ENCODE data around the gene STARD13.

- TF ChIP-seq, protein P1, sequence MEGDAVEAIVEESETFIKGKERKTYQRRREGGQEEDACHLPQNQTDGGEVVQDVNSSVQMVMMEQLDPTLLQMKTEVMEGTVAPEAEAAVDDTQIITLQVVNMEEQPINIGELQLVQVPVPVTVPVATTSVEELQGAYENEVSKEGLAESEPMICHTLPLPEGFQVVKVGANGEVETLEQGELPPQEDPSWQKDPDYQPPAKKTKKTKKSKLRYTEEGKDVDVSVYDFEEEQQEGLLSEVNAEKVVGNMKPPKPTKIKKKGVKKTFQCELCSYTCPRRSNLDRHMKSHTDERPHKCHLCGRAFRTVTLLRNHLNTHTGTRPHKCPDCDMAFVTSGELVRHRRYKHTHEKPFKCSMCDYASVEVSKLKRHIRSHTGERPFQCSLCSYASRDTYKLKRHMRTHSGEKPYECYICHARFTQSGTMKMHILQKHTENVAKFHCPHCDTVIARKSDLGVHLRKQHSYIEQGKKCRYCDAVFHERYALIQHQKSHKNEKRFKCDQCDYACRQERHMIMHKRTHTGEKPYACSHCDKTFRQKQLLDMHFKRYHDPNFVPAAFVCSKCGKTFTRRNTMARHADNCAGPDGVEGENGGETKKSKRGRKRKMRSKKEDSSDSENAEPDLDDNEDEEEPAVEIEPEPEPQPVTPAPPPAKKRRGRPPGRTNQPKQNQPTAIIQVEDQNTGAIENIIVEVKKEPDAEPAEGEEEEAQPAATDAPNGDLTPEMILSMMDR (IDR thresholded peaks at IDR 0.05): no peak
- TF ChIP-seq EZH2 (IDR thresholded peaks at IDR 0.05): no peak
Measured at GRCh38 chr13:33205804-33206221, 79.7 kb downstream of the STARD13 start.
